HepG2 (cell line): ENCODE measurements around the gene LLGL1.

Source experiments
- CBX5 ChIP-seq: sonication (generic); formaldehyde crosslinking; IDR thresholded peaks from 2 replicates; pipeline ENCODE4 v1.4.0; 2020; ENCODE audit warnings: missing genetic modification reagents, borderline replicate concordance
- ELF1 ChIP-seq: sonication (generic); formaldehyde crosslinking; IDR thresholded peaks from 2 replicates; pipeline ENCODE4 v1.4.0; 2020; ENCODE audit warnings: missing genetic modification reagents
- GABPA ChIP-seq, 2 experiments: IDR thresholded peaks; 2 replicates each; pipeline ENCODE4 v1.6.1; 2011 to 2016; ENCODE audit warnings: low read depth in 2 of 2, low read length in 1 of 2, missing biosample characterization in 1 of 2, missing genetic modification characterization in 1 of 2
- KDM1A ChIP-seq: IDR thresholded peaks from 2 replicates; pipeline ENCODE4 v1.6.1; 2016; ENCODE audit warnings: missing compliant biosample characterization
- ZNF253 ChIP-seq: sonication (generic); formaldehyde crosslinking; IDR thresholded peaks from 2 replicates; pipeline ENCODE4 v1.8.0; 2022; ENCODE audit warnings: mild to moderate bottlenecking, missing genetic modification reagents, borderline replicate concordance
- ZNF660 ChIP-seq: sonication (generic); formaldehyde crosslinking; IDR thresholded peaks from 2 replicates; pipeline ENCODE4 v1.5.1; 2020; ENCODE audit warnings: mild to moderate bottlenecking, low read depth, missing genetic modification reagents, borderline replicate concordance
- ZSCAN9 ChIP-seq: IDR thresholded peaks from 2 replicates; pipeline ENCODE4 v1.6.1; 2016; ENCODE audit warnings: borderline replicate concordance

DNA sequence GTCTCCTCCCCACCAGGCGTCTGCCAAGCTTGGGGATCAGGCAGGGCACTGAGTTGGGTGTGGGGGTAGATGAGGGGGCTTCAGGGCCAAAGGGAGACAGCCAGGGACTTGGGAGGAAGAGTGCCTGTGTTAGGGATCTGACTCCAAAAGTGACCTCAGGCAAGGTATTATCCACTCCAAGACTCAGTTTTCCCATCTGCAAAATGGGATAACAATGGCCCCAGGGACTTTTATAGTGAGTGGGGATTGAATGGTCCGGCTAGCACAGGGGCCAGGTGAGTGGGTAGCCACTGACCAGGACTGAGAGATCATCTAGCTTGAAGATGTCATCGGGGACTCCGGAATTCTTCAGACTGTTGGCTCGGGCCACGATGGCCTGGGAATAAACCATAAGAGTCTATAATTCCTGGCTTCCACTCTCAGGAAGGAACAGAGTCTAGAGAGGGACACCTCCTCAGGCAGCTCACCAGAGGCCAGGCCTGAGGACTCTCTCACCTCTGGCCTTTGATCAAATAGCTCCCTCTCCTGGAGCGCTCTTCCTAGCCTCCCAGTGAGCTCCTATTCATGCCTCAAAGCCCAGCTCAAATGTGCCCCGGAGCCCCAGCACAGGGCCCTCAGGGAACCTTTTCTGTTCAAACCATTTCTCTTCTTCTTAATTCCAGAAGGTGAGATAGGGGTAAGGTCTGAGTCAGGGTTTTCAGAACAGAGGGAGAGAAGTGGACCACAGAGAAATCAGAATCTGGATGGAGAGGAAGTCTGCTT lies 29.6 kb downstream of the LLGL1 start:
- no peak for TF ChIP-seq GABPA (IDR thresholded peaks at IDR 0.05; ENCODE audit: low read depth, low read length)
- no peak for TF ChIP-seq GABPA (CRISPR knock-in tag; IDR thresholded peaks at IDR 0.05; ENCODE audit: low read depth)
- TF ChIP-seq ZNF253 = no peak
- no peak for TF ChIP-seq KDM1A (CRISPR knock-in tag)
- no peak for TF ChIP-seq ZNF660 (CRISPR knock-in tag)
- TF ChIP-seq ZSCAN9 (CRISPR knock-in tag) = no peak
- TF ChIP-seq ELF1 (CRISPR knock-in tag) = no peak
- no peak for TF ChIP-seq CBX5 (CRISPR knock-in tag)
